ENCODE results near the gene MAPKAP1.

DNA sequence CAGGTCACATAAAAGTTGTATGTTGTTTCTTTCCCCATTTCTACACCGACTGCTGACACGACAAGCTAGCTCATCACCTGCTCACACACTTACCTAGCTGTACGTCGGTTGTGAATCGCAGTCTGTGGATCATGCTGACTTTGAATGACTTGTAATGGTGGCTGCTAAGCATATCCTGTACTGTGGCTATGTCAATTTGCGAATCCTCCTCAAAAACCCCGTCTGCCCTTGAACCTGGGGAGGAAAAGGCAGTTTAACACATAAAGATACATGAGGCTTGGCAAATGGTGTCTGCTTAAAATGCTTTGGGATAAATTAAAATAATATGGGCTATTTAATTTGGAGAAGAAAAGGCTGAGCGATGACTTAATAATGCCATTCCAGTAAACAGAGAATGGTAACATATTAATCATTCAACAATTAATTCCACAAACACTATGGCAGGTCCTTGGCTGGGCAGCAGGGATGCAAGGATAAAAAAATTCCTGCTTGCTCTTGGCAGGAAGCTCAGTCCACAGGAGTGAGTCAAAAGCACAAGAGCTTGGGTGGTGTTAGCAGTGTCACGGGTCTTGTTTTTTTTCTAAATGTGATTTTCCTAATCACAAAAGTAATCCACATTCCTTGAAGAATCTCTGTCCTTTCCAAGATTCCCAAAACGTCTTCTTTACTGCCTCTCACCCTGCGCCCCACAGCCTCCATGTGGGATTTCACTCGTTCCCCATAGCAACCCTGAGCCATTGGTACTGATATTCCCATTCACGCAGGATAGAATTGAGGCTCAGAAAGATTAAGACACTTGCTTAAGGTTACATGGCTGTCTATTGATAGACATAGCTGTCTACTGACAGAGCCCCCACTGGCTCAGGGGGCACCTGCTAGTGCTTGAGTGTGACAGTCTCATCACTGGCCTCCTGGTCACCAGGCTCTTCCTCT is 222.4 kb downstream of the MAPKAP1 start:
- no peak for TF ChIP-seq EP300 (IDR thresholded peaks at IDR 0.05)
- TF ChIP-seq, protein P1, sequence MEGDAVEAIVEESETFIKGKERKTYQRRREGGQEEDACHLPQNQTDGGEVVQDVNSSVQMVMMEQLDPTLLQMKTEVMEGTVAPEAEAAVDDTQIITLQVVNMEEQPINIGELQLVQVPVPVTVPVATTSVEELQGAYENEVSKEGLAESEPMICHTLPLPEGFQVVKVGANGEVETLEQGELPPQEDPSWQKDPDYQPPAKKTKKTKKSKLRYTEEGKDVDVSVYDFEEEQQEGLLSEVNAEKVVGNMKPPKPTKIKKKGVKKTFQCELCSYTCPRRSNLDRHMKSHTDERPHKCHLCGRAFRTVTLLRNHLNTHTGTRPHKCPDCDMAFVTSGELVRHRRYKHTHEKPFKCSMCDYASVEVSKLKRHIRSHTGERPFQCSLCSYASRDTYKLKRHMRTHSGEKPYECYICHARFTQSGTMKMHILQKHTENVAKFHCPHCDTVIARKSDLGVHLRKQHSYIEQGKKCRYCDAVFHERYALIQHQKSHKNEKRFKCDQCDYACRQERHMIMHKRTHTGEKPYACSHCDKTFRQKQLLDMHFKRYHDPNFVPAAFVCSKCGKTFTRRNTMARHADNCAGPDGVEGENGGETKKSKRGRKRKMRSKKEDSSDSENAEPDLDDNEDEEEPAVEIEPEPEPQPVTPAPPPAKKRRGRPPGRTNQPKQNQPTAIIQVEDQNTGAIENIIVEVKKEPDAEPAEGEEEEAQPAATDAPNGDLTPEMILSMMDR (IDR thresholded peaks at IDR 0.05): no peak

All from suprapubic skin (tissue), 3 donors.